PFSK-1 (cell line): Measurements from ENCODE around the gene VAV2.

Source experiments
- FOXP2 ChIP-seq: optimal IDR thresholded peaks from 2 replicates; pipeline ENCODE3; 2011; ENCODE audit warnings: borderline replicate concordance, control low read depth, inconsistent platforms; ENCODE audit not compliant: insufficient read depth; ENCODE audit errors: extremely low read length, extremely low read depth
- POLR2AphosphoS5 ChIP-seq: IDR thresholded peaks from 2 replicates; pipeline ENCODE4 v1.6.1; 2012; ENCODE audit warnings: low read depth, mild to moderate bottlenecking, control low read depth, low read length, moderate library complexity
- REST ChIP-seq, 2 experiments: IDR thresholded peaks; 2 replicates each; pipeline versions ENCODE4 v1.6.1 to v1.8.0; 2011 to 2012; ENCODE audit warnings: low read depth in 2 of 2, low read length in 2 of 2, control low read depth in 1 of 2, inconsistent platforms in 1 of 2, mild to moderate bottlenecking in 1 of 2, moderate library complexity in 1 of 2; ENCODE audit not compliant: insufficient read depth in 1 of 2
- TAF1 ChIP-seq: IDR thresholded peaks from 2 replicates; pipeline ENCODE4 v1.6.1; 2012; ENCODE audit warnings: low read length, control low read depth, borderline replicate concordance; ENCODE audit not compliant: insufficient read depth

- TF ChIP-seq TAF1, result no peak
- no peak for TF ChIP-seq POLR2AphosphoS5
- TF ChIP-seq FOXP2, result no peak
- TF ChIP-seq REST (IDR thresholded peaks at IDR 0.05; ENCODE audit: insufficient read depth in 1 of 2, low read depth in 2 of 2, low read length in 2 of 2), result no peak
These were observed 118.6 kb downstream of the VAV2 start for GRCh38 chr9:133873461-133873891.
